Fibroblast of skin of left biceps (primary cell): ENCODE results near the gene ZNF638.
"Not testable (repeated sequence)": the region's sequence is repeated elsewhere in the genome, so short reads cannot be mapped to it uniquely, and the experiment has no call there.

Experiments used
- DNase-seq, 2 experiments: peaks; one replicate each; pipeline ENCODE4 v3.0.0-alpha.2; 2013; ENCODE audit warnings: low read depth in 2 of 2

ZNF638 gene

DNA sequence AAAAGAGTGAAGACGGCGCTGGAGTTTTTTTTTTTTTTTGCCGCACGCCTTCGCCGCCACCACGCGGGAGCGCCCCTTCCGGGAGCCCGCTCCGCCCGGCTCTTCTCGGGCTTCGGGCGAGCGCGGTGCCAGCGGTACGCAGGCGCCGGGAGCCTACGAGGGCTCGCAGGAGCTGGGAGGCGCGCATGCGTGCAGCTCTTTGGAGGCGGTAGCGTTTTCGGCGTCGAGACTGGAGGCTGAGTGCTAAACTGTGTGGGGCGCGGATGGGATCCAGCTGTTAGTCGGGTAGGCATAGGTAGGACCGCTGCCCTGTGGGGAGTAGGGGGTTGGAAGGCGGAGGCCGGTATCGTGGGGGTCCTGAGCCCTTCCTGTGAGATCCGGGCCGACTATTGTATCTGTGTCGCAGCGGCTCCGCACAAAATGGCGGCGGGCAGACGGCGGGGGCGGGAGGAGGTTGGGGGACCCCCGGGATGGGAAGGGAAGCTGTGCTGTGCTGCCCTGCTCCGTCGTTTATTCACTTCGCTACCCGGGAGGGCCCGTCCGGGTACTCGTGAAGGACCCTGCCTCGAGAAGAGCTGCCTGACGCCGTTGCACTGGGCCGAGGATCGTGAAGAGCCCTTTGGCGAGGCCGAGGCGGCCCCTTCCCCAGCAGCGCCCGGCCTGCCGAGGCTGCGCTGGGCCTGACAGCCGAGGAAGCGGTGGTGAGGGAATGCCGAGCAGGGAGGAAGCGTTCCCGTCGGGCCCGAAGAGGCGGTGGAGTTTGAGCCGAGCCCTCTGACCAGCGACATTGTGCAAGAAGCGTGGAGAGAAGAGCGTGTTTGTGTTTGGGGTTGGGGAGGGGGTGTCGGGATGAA is at the start of gene ZNF638:
TSS of gene ZNF638 (plus strand) at position 202 of the 854 bp plus-strand sequence. CDS start 17,173 bp downstream, outside the sequence.
- peak; percentile 74 to 80 for DNase-seq

- DNase-seq, result no peak
Measured at GRCh38 chr2:71281950-71282349, 49.6 kb upstream of the ZNF638 start.

- DNase-seq, result no peak
Measured at GRCh38 chr2:71282493-71282892, 49.1 kb upstream of the ZNF638 start.

DNA sequence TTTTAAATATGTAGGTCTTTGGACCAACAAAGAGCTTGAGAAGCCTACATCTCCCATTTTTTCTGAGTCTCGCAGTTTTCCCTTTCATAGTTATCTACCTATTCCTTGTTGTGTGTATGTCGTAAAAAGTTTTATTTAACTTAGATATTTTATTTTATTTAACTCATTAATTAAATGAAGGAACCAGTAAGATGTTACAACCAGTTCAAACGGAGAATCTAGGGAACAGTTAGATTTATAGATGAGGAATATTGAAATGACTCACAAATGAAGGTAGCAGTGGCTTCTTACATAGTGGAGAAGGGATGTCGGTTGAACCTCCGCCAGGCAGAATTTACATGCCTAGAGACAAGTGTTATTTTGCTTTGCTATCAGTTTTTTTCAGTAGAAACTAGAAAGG is 48.5 kb upstream of the ZNF638 start:
- no peak for DNase-seq

DNA sequence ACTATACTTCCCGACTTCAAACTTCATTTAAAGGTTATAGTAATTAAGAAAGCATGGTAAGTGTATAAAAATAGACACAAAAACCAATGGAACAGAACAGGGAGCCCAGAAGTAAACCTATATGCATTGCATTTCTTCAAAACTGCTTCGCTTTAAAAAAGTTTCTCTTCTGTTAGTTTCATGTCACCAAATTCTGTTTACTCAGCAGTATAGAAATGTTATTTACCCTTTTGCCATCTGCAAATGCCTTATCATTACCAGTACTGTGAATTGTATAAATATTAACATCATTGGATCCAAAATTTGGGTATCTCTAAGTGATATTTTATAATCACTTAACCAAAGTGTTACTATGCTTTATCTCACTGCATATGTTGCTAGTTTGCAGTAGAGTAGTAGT is 45.9 kb upstream of the ZNF638 start:
- DNase-seq, result no peak

DNA sequence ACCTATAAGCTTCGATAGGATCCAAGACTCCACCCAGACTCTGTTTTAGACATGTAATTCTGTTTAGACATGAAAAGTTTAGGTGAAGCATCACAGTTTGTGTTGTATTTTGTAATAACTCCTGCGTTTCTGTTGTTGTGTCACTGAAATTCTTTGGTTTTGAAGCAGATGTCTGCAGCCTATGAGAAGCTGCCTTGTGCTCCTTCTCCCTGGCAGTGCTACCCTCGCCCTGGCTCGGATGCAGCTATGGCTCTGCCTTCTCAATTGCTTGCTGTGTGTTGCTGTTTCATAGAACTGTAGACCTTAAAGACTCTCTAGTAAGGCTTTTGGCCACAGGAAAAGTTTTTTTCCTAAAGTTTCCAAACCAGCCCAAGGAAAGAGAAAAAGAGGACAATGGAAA is 40.2 kb upstream of the ZNF638 start:
- no peak for DNase-seq

DNA sequence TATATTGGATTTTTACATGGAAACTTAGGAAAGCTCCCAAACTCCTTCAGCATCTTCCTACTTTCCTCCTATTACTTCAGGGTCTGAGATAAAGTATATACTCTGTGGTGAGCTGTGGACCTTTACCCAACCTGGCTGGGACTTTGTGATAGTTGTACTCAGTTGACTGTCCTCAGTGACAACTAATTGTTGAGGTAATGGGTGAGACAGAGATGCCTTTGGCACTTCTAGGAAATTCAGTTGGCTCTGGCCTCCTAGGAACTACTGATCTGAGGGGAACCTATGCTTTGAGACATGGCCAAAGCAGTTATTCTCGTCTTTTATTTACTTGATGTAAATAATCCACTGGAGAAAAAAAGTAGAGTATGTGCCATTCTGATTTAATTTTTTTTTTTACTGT is 39.4 kb upstream of the ZNF638 start:
- DNase-seq, result no peak

DNA sequence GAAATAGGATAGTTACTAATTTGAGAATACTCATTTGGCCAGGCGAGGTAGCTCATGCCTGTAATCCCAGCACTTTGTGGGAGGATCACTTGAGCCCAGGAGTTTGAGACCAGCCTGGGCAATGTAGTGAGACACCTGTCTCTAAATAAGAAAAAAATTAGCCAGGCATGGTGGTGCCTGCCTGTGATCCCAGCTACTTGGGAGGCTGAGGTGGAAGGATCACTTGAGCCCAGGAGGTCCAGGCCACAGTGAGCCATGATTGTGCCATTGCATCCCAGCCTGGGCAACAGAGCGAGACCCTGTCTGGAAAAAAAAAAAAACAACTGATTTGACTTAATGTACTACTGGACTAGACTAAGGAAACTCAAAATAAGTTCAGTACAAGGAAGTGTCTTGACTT is 32.7 kb upstream of the ZNF638 start:
- no peak for DNase-seq

- DNase-seq, result no peak
Measured at GRCh38 chr2:71299507-71299906, 32.1 kb upstream of the ZNF638 start.

DNA sequence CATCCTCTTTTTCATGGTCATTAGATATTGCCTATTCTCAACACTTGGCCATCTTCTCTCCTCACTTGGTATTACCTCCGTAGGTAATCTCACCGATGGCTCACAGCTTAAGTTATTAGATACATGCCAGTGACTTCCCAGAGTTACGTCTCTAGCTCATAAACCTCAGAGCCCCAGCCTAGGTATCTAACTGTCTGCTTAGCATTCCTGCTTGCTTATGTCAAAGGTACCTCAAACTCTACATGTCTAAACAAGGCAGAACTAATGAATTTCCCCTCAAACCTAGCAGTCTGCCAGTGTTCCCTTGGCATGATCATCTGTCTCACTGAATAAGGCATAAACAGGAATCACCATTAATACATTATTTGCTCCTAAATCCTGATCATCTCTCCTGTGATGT is 27.7 kb upstream of the ZNF638 start:
- no peak for DNase-seq

GRCh38 chr2:71306762-71307161 is 24.8 kb upstream of the ZNF638 start:
- DNase-seq, result peak in 1 of 2 experiments; percentile 23

DNA sequence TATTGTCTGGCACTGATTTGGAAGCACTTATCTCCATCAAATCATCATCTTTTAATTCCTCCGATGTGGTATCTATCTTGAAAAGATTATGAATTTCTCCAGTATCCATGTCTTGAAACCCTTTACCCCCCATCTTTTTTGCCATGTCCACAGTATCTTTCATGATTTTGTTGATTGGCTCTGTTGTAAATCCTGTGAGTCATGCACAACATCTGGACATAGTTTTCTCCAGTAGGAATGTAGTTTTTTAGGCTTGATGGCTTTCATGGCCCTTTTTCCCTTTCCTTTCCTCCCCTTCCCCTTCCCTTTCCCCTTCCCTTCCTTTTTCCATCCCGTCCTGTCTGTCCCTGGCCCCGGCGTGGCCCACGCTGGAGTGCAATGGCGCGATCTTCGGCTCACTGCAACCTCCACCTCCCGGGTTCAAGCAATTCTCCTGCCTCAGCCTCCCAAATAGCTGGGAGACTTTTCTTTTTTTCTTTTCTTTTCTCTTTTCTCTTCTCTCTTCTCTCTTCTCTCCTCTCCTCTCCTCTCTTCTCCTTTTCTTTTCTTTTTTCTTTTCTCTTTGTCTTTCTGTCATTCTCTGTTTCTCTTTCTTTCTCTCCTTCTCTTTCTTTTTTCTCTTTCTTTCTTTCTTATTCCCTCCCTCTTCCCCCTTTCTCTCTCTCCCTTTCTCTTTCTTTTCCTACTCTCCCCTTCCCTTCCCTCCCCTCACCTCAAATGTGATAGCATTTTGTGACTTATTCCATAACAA is 18.4 kb upstream of the ZNF638 start:
- DNase-seq, result peak in 1 of 2 experiments; percentile 1

DNA sequence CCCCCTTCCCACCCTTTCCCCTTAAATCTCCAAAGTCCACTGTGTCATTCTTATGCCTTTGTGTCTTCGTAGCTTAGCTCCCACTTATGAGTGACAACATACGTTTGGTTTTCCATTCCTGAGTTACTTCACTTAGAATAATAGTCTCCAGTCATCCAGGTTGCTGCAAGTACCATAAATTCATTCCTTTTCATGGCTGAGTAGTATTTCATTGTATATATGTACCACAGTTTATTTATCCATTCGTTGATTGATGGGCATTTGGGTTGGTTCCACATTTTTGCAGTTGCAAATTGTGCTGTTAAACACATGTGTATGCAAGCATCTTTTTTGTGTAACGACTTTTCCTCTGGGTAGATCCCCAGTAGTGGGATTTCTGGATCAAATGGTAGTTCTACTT is 14.5 kb upstream of the ZNF638 start:
- DNase-seq, result no peak

GRCh38 chr2:71317900-71318299 is 13.7 kb upstream of the ZNF638 start:
- DNase-seq, result not testable (repeated sequence)

- no peak for DNase-seq
Measured at GRCh38 chr2:71323386-71323785, 8.2 kb upstream of the ZNF638 start.

DNA sequence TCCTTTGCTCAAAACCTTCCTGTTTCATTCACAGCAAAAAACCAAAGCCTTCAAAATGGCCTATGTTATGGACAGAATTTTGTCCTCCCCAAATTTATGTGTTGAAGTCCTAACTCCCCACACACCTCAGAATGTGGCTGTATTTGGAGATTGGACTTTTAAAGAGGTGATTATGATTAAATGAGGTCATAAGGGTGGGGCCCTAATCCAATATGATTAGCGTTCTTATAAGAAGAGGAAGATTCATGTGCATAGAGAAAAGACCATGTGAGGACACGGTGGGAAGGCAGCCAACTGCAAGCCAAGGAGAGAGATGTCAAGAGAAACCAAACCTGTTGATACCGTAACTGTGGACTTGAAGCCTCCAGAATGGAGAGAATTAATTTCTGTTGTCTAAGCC is 4.6 kb upstream of the ZNF638 start:
- DNase-seq, result no peak

DNA sequence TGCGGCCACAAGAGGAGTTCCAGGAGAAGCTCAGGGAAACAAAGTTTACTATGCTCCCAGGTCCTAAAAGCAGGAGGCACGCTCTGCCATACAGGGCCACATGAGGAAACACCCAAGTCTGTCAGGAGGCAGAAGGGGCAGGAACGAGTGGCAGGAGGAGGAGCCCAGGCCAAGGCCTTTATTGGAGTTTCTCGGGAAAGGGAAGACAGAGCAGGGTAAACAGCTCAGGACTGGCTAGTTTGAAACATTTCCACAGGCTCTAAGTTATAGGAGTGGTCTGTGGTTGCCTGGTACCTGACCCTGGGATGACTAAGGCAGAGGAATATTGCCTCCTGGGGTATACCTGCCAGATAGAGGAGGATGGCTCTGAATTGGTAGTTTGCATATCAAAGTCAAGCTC is 3.7 kb upstream of the ZNF638 start:
- DNase-seq, result no peak

DNA sequence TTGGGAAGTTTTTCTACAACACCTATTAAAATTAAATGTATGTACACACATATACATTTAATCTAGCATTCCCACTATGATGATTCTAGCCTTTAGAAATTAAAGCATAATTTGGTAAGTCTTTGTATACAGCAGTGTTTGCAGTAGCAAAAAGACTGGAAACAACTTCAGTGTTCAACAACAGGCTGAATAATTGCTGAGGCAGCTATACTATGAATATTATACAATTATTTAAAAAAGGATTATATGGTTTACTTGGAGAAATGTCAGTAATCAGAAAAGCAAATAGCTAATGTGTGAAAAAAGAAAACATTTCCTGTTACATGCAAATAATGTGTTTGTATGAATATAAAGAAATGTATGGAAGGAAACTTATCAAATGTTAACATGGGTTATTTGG is 1.4 kb upstream of the ZNF638 start:
- DNase-seq, result no peak

DNA sequence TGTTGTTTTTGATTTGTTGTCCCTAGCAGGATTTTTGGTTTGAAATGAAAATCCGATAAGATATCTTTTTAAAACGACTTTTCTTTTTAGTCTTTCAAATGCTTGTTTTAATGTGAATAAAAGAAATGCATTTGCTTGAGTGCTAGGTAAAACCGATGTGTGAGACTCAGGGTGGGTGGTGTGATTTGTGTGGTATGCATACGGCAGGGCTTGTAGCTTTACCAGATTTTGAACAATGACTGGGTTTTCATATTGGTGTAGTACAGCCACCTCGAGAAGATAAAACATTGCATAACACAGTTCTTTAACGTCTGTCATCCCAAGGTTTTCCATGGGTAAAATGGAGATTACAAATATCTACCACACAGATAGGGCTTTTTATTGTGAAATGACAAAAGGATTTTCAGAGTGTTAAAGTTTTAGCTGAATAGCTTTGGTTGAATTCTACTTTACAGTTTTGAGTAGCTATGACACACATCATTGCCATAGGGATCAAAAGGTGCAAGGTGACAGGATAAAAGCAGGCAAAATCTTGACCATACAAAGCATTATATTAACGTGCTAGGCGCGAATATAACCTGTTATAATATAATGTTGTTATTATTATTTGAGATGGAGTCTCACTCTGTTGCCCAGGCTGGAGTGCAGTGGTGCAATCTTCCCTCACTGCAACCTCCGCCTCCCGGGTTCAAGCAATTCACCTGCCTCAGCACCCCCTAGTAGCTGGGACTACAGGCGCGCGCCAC is 824 bp upstream of the ZNF638 start:
- no peak for DNase-seq

DNA sequence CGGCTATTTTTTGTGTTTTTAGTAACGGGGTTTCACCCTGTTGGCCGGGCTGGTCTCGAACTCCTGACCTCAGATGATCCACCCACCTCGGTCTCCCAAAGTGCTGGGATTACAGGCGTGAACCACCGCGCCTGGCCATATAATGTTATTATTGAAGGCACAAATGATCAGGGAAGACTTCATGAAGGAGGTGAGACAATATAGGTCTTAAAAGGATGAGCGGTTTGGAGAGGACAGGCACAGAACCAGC is 326 bp upstream of the ZNF638 start:
- not testable (repeated sequence) for DNase-seq

- no peak for DNase-seq
Measured at GRCh38 chr2:71332435-71332796, 834 bp downstream of the ZNF638 start.

DNA sequence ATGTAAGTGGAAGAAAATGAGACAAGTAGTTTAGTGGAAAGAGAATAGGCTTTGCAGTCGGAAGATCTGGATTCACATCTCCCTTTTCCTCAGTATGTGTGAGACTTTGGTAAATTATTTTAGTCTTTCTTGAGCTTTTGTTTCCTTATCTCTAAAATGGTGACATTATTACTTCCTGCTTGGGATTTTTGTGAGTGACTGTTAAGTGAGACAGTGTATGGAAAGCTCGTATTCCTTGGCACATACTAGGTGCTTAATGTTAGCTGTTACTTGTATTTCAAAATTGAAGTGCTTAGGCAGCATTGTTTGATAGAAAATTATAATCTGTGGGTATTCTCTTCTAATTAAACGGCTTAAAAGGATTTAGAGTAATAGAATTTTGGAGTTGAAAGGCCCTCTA is 2.0 kb downstream of the ZNF638 start:
- no peak for DNase-seq

GRCh38 chr2:71336384-71336783 is 4.8 kb downstream of the ZNF638 start:
- no peak for DNase-seq
